Measurements from ENCODE around the gene SERGEF. TPM values are rescaled to one million over a fixed set of nuclear protein-coding genes. Genes with fewer than 3 reads are reported as not detected.

Gene SERGEF
- total RNA-seq, 6 experiments from 2014 or later: 13.5 to 19.3 (median 17.7) TPM

DNA sequence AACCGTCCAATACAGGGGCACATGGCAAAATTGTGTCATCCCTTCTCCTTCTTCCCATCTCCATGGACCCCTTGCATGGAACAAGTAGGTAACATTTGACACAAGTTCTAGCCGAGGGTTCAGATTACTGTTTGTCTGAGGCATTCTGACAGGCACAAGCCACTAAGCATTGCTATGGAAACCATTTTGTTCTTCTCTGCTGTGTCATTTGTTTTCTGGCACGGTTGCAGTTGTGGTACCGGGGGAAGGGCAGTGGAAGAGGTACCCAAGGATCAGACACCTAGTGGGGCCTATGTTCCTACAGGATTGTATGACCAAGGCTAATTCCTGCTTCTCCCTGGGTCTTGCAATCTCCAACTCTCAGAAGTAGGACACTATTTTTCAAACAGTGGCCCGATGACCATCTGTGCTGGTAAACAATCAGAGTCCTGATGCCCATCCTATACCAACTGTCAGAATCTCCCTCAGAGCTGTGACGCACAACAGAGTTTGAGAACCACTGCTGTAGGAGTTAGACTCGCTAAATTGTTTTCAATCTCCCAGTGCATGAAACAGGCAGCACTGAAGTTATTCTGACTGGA is 209.0 kb downstream of the SERGEF start:
- no peak overlapping the region for H3K4me3 Mint-ChIP-seq
- H3K9me3 Mint-ChIP-seq: no peaks in the 10 kb centered on the region
- H3K27ac Mint-ChIP-seq: no peak overlapping the region
- H3K4me1 Mint-ChIP-seq (ENCODE audit: low read depth): no peaks in the 10 kb centered on the region
- no peak for DNase-seq
- peaks cover 4% of the 10 kb centered on the region; the same call in 1 of the 2 replicates for H3K36me3 Mint-ChIP-seq (ENCODE audit: low read depth)
- no peaks in the 10 kb centered on the region; the same call in 1 of the 2 replicates for H3K27me3 Mint-ChIP-seq (ENCODE audit: insufficient read depth)
- TF ChIP-seq, protein P1, sequence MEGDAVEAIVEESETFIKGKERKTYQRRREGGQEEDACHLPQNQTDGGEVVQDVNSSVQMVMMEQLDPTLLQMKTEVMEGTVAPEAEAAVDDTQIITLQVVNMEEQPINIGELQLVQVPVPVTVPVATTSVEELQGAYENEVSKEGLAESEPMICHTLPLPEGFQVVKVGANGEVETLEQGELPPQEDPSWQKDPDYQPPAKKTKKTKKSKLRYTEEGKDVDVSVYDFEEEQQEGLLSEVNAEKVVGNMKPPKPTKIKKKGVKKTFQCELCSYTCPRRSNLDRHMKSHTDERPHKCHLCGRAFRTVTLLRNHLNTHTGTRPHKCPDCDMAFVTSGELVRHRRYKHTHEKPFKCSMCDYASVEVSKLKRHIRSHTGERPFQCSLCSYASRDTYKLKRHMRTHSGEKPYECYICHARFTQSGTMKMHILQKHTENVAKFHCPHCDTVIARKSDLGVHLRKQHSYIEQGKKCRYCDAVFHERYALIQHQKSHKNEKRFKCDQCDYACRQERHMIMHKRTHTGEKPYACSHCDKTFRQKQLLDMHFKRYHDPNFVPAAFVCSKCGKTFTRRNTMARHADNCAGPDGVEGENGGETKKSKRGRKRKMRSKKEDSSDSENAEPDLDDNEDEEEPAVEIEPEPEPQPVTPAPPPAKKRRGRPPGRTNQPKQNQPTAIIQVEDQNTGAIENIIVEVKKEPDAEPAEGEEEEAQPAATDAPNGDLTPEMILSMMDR (IDR thresholded peaks at IDR 0.05): no peak

DNA sequence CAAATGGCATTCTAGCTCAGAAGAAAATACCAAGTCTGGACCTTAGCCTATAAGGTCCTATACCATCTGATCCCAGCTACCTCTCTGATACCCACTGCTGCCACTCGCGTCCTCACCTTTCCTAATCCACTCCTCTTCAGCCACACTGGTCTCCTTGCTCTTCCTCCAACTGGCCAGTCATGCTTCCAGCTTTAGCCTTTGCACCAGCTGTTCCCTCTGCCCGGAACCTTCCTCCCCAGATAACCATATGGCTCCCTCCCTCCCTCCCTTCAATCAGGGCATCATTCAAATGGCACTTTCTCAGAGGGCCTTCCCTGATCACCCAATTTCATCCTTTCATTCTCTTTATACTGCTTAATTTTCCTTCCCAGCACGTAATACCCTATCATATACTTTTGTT is 210.4 kb downstream of the SERGEF start:
- Mint-ChIP-seq H3K27me3 (ENCODE audit: insufficient read depth) (no peaks in the 10 kb centered on the region; the same call in 1 of the 2 replicates), H3K36me3 (ENCODE audit: low read depth) (no peaks in the 10 kb centered on the region), H3K27ac (no peak overlapping the region), H3K9me3 (no peaks in the 10 kb centered on the region), H3K4me3 (no peak overlapping the region), H3K4me1 (ENCODE audit: low read depth) (no peaks in the 10 kb centered on the region)
- TF ChIP-seq, protein P1 (IDR thresholded peaks at IDR 0.05): no peak
- no peak for DNase-seq

DNA sequence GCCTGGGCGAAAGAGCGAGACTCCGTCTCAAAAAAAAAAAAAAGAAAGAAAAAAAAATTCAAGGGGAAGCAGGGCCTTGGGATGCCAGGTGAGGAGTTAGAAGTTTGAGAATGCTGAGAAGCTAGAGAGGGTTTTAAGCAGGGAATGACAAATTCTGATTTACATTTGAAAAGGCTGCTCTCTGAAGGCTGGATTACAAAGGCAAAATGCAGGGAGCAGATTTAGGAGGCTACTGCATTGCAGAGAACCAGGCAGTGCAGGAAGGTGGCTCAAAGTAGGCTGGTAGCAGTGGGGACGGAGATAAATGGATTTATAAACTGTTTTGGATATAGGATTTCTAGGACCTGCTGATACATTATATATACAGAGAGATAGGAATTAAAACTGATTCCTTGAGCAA is 211.7 kb downstream of the SERGEF start:
- H3K4me3 Mint-ChIP-seq: no peak overlapping the region
- no peak overlapping the region for H3K27ac Mint-ChIP-seq
- H3K27me3 Mint-ChIP-seq (ENCODE audit: insufficient read depth): no peaks in the 10 kb centered on the region; the same call in 1 of the 2 replicates
- TF ChIP-seq, protein P1 (IDR thresholded peaks at IDR 0.05): no peak
- no peaks in the 10 kb centered on the region for H3K9me3 Mint-ChIP-seq
- no peaks in the 10 kb centered on the region for H3K36me3 Mint-ChIP-seq (ENCODE audit: low read depth)
- H3K4me1 Mint-ChIP-seq (ENCODE audit: low read depth): no peaks in the 10 kb centered on the region
- DNase-seq: no peak

DNA sequence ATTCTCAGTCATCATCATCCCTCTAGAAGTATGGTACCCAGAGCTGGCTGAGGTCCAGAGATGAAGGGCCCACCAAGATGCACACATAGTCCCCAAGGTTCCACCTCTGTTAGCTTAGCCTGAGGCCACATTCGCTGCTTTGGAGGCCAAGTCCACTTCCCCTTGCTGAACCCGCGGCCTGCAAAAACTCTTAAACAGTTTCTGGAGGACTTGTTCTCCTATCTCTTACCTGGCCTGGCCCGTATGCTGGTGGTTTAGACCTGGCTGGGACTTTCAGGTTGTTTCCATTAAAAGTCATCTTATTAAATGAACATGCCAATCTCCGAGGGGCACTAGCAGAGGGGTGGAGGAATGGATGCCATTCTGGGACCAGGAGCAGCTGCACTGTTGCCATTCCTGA is 213.7 kb downstream of the SERGEF start:
- TF ChIP-seq, protein P1 (IDR thresholded peaks at IDR 0.05): no peak

DNA sequence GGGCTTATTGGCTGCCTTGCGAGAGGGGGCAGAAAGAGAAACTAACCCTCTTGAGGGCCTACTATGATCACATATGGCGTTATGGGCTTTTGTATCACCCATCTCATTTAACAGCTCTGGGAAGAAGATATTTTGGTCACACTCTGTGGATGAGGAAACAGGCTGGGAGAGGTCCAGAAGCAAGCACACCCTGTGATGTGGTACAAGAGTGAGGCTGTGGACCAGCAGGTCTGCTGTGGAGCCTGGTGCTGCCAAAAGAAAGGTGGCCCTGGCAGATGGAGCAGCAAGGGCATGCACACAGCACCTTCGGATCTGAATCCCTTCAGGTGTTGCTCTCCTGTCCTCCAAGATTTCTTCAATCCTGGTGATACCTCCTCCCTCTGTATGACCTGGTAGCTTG is 214.1 kb downstream of the SERGEF start:
- TF ChIP-seq, protein P1 (IDR thresholded peaks at IDR 0.05): no peak
- Mint-ChIP-seq H3K27ac (no peak overlapping the region), H3K36me3 (ENCODE audit: low read depth) (no peaks in the 10 kb centered on the region), H3K4me1 (ENCODE audit: low read depth) (no peaks in the 10 kb centered on the region), H3K4me3 (no peak overlapping the region), H3K27me3 (ENCODE audit: insufficient read depth) (peaks cover 3% of the 10 kb centered on the region), H3K9me3 (no peaks in the 10 kb centered on the region)
- no peak for DNase-seq

More for the DNA sequence above, 213.7 kb downstream of the SERGEF start:
- Mint-ChIP-seq H3K36me3 (ENCODE audit: low read depth) (no peaks in the 10 kb centered on the region), H3K9me3 (no peaks in the 10 kb centered on the region), H3K27me3 (ENCODE audit: insufficient read depth) (peaks cover 3% of the 10 kb centered on the region), H3K4me1 (ENCODE audit: low read depth) (no peaks in the 10 kb centered on the region), H3K27ac (no peak overlapping the region), H3K4me3 (no peak overlapping the region)
- DNase-seq: no peak

All from HFFc6 (cell line).